Measurements from ENCODE around the gene VWC2. TPM values are rescaled to one million over a fixed set of nuclear protein-coding genes. Genes with fewer than 3 reads are reported as not detected.

The VWC2 gene
- total and polyA plus RNA-seq, 2 donors (not counting 1 experiment from before 2014, with no cell fraction given): not detected

DNA sequence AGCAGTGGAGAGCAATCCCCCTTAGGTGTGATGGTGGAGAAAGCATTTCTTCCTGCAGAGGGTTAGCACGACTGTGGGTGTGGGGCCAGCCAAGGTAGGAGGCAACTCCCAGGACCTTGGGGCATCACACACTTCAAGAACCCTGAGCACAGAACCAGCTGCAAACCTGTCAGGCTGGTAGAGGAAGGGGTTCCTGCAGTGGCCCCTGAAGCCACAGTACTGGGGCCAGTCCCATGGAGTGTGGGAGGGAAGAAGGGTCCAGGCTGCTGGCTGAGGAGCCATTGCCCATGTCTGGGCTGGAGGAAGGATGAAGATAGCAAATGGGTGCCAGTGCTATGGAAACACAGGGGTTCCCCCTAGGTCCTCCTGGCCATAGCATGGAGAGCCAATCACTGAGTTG, 110.5 kb downstream of the VWC2 start:
- POLR2A ChIA-PET: no interaction called here

DNA sequence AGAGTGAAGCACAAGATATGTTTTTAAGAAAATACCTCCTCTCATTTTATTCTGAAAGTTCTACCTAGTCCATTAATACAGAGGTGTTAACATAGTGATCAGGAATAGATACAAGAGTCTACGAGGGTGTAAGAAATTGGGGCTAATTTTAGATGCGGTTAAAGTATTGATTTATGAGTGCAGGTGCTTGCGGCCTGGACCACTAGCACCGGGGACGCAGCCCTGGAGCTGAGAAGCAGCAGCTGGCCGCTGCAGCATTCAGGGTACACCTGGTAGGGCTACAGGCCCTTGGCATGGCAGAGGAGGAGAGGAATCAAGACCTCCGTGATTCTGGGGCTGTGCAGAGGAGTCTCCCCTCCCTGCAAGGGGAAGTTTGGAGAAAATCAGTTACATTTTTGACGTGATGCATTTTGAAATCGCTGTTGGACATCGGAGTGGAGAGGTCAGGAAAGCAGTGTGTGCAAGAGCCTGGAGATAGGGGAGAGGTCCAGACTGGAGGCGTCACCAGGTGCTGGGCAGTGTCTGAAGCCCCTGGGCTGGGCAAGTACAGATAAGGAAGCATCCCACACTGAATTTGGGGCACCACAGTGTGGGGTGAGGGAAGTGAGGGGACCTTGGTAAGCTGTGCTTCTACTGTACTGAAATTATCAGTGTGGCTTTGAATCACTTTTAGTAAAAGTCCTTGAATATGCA, 112.3 kb downstream of the VWC2 start:
- Histone ChIP-seq H4K20me1 (ENCODE audit: control insufficient read depth, insufficient read depth, low read length, poor library complexity, severe bottlenecking) (no peaks in the 10 kb centered on the region), H2AFZ (ENCODE audit: insufficient read depth, low read depth, low read length, poor library complexity, severe bottlenecking) (no peak overlapping the region), H3K9me3 (ENCODE audit: control extremely low read depth in 1 of 3, control insufficient read depth in 2 of 3, insufficient read depth in 1 of 3, low read length in 2 of 3) (peaks cover 0 to 8% (median 0%) of the 10 kb centered on the region in 3 donors), H3K79me2 (ENCODE audit: control insufficient read depth, insufficient read depth, low read length) (no peaks in the 10 kb centered on the region), H3K4me3 (ENCODE audit: control extremely low read depth in 1 of 5, extremely low read depth in 1 of 5, insufficient read depth in 1 of 5, low read depth in 2 of 5, low read length in 4 of 5) (no peak overlapping the region), H3K9ac (ENCODE audit: low read length) (no peak overlapping the region), H3K27me3 (replicated peaks in 1 of 4; ENCODE audit: control extremely low read depth in 1 of 4, control insufficient read depth in 3 of 4, insufficient read depth in 4 of 4, low read length in 3 of 4) (no peaks in the 10 kb centered on the region), H3K36me3 (replicated peaks in 1 of 2; ENCODE audit: control extremely low read depth in 1 of 2, control insufficient read depth in 1 of 2, extremely low read depth in 1 of 2, insufficient read depth in 2 of 2, low read length in 1 of 2) (no peaks in the 10 kb centered on the region), H3K4me2 (replicated peaks; ENCODE audit: low read depth, low read length, poor library complexity, severe bottlenecking) (no peak overlapping the region), H3K27ac (ENCODE audit: low read length in 2 of 2) (no peak overlapping the region), H3K4me1 (ENCODE audit: control insufficient read depth in 2 of 2, insufficient read depth in 2 of 2, low read length in 2 of 2) (no peaks in the 10 kb centered on the region)
- H3K27me3 Mint-ChIP-seq: peaks cover 11% of the 10 kb centered on the region
- no peak overlapping the region for H3K4me3 Mint-ChIP-seq
- H3K4me1 Mint-ChIP-seq: no peaks in the 10 kb centered on the region
- DNase-seq (no peak), ATAC-seq (ENCODE audit: low read depth) (no peak)
- H3K27ac Mint-ChIP-seq: no peak overlapping the region
- ChIA-PET POLR2A (no interaction called here), CTCF (no interaction called here)
- no peaks in the 10 kb centered on the region for H3K9me3 Mint-ChIP-seq (ENCODE audit: insufficient read depth)
- TF ChIP-seq EZH2 (IDR thresholded peaks at IDR 0.05; ENCODE audit: borderline replicate concordance, insufficient read depth, low read depth, low read length, poor library complexity, severe bottlenecking): no peak
- TF ChIP-seq, protein P1, sequence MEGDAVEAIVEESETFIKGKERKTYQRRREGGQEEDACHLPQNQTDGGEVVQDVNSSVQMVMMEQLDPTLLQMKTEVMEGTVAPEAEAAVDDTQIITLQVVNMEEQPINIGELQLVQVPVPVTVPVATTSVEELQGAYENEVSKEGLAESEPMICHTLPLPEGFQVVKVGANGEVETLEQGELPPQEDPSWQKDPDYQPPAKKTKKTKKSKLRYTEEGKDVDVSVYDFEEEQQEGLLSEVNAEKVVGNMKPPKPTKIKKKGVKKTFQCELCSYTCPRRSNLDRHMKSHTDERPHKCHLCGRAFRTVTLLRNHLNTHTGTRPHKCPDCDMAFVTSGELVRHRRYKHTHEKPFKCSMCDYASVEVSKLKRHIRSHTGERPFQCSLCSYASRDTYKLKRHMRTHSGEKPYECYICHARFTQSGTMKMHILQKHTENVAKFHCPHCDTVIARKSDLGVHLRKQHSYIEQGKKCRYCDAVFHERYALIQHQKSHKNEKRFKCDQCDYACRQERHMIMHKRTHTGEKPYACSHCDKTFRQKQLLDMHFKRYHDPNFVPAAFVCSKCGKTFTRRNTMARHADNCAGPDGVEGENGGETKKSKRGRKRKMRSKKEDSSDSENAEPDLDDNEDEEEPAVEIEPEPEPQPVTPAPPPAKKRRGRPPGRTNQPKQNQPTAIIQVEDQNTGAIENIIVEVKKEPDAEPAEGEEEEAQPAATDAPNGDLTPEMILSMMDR (IDR thresholded peaks at IDR 0.05): no peak
- 74% methylated on average over 11 of the region's 11 CpGs for WGBS (ENCODE audit: insufficient coverage)
- intact Hi-C loops (cut with micrococcal nuclease): no loop called here

More for the DNA sequence above, 110.5 kb downstream of the VWC2 start:
- no peak for TF ChIP-seq EZH2 (IDR thresholded peaks at IDR 0.05; ENCODE audit: borderline replicate concordance, insufficient read depth, low read depth, low read length, poor library complexity, severe bottlenecking)
- TF ChIP-seq, protein P1 (IDR thresholded peaks at IDR 0.05): no peak
- Histone ChIP-seq H3K4me1 (ENCODE audit: control insufficient read depth in 2 of 2, insufficient read depth in 2 of 2, low read length in 2 of 2) (no peaks in the 10 kb centered on the region), H3K4me2 (replicated peaks; ENCODE audit: low read depth, low read length, poor library complexity, severe bottlenecking) (no peak overlapping the region), H3K79me2 (ENCODE audit: control insufficient read depth, insufficient read depth, low read length) (no peaks in the 10 kb centered on the region), H3K9ac (ENCODE audit: low read length) (no peak overlapping the region), H3K4me3 (ENCODE audit: control extremely low read depth in 1 of 5, extremely low read depth in 1 of 5, insufficient read depth in 1 of 5, low read depth in 2 of 5, low read length in 4 of 5) (no peak overlapping the region), H3K9me3 (ENCODE audit: control extremely low read depth in 1 of 3, control insufficient read depth in 2 of 3, insufficient read depth in 1 of 3, low read length in 2 of 3) (peaks cover 0 to 8% (median 0%) of the 10 kb centered on the region in 3 donors), H2AFZ (ENCODE audit: insufficient read depth, low read depth, low read length, poor library complexity, severe bottlenecking) (no peak overlapping the region), H3K27ac (ENCODE audit: low read length in 2 of 2) (no peak overlapping the region), H4K20me1 (ENCODE audit: control insufficient read depth, insufficient read depth, low read length, poor library complexity, severe bottlenecking) (no peaks in the 10 kb centered on the region), H3K36me3 (replicated peaks in 1 of 2; ENCODE audit: control extremely low read depth in 1 of 2, control insufficient read depth in 1 of 2, extremely low read depth in 1 of 2, insufficient read depth in 2 of 2, low read length in 1 of 2) (no peaks in the 10 kb centered on the region), H3K27me3 (replicated peaks in 1 of 4; ENCODE audit: control extremely low read depth in 1 of 4, control insufficient read depth in 3 of 4, insufficient read depth in 4 of 4, low read length in 3 of 4) (no peaks in the 10 kb centered on the region)
- Mint-ChIP-seq H3K4me3 (no peak overlapping the region), H3K9me3 (ENCODE audit: insufficient read depth) (no peaks in the 10 kb centered on the region), H3K27me3 (peaks cover 11% of the 10 kb centered on the region), H3K27ac (no peak overlapping the region), H3K4me1 (no peaks in the 10 kb centered on the region)
- 80% methylated on average over 1 of the region's 1 CpG for WGBS (ENCODE audit: insufficient coverage)
- CTCF ChIA-PET: no interaction called here
- ATAC-seq (ENCODE audit: low read depth) (no peak), DNase-seq (no peak)
- intact Hi-C loops (cut with micrococcal nuclease): no loop called here
